Activated T-helper 17 cell treated with anti-CD3 and anti-CD28 coated beads, Interleukin-2, amount 50 U/mL, for 72 hours (primary cell): Measurements from ENCODE around the gene SLC4A8. TPM values are rescaled to one million over a fixed set of nuclear protein-coding genes. Genes with fewer than 3 reads are reported as not detected.
"Not testable (repeated sequence)": the region's sequence is repeated elsewhere in the genome, so short reads cannot be mapped to it uniquely, and the experiment has no call there.

ENCODE experiments used
- ATAC-seq: fragments of 150-1000 bp; cut with Tn5 transposase; replicated peaks from 2 replicates; pipeline ENCODE4 v1.10.0; 2021; ENCODE audit warnings: mild to moderate bottlenecking, moderate library complexity
- H3K27ac Mint-ChIP-seq: one replicate; pipeline ENCODE4 v1.8.0; 2022; ENCODE audit warnings: mixed read lengths
- H3K27me3 Mint-ChIP-seq: one replicate; pipeline ENCODE4 v1.8.0; 2022; ENCODE audit warnings: mixed read lengths
- H3K36me3 Mint-ChIP-seq: one replicate; pipeline ENCODE4 v1.8.0; 2022; ENCODE audit warnings: low read depth, mild to moderate bottlenecking, mixed read lengths
- H3K4me1 Mint-ChIP-seq: one replicate; pipeline ENCODE4 v1.8.0; 2022; ENCODE audit warnings: mixed read lengths
- H3K4me3 Mint-ChIP-seq: one replicate; pipeline ENCODE4 v1.8.0; 2022; ENCODE audit warnings: mild to moderate bottlenecking, mixed read lengths
- H3K9me3 Mint-ChIP-seq: one replicate; pipeline ENCODE4 v1.8.0; 2022; ENCODE audit warnings: mixed read lengths
- total RNA-seq, 2 donors: library from RNA; stranded (reverse); gene quantifications; one replicate each; pipeline ENCODE4 v1.2.3, GENCODE V29; 2022

SLC4A8 gene
- total RNA-seq, 2 donors from 2014 or later = 2.2 to 8.0 TPM

DNA sequence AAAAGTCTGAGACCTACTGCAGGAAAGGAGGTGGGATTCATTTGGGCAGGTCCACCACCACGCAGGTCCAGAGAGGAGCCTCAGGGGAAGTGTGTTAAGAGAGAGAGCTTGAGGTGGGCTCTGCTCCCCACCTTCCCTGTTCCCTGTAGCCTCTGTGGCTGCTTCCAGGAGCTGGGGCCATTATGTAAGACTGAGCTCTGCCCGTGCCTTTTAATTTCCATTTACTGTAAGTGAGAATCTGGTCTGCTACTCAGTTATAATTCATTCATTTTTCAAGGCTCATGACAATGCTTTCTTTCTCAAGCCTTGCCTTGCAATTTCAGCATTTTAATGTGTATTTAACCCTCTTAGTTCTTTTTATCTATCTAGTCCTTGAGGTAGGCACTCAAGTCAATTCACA lies 8.3 kb downstream of the SLC4A8 start:
- Mint-ChIP-seq H3K9me3 (no peaks in the 10 kb centered on the region), H3K4me3 (no peak overlapping the region), H3K36me3 (no peaks in the 10 kb centered on the region), H3K27ac (no peak overlapping the region), H3K27me3 (no peaks in the 10 kb centered on the region), H3K4me1 (no peaks in the 10 kb centered on the region)
- ATAC-seq = no peak

DNA sequence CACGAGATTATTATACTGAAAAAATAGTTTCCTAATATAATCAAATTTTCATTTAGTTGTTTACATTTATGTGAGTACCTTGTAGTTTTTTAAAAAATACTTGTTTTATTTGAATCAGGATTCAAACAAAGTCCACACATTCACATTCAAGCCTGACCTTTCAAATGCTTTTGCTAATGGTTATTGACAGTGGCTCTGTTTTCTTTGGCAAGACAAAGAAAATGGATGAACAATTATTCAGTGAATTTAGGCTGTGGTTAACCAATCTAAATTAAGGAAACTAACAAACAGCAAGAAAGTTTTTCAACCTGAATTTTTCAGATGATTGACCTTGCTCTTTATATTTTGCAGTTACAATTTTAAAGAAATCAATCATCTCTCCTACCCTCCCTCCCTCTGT lies 9.7 kb downstream of the SLC4A8 start:
- no peaks in the 10 kb centered on the region for H3K36me3 Mint-ChIP-seq
- H3K4me3 Mint-ChIP-seq = no peak overlapping the region
- H3K4me1 Mint-ChIP-seq = peaks cover 1% of the 10 kb centered on the region
- no peaks in the 10 kb centered on the region for H3K27me3 Mint-ChIP-seq
- no peak overlapping the region for H3K27ac Mint-ChIP-seq
- no peaks in the 10 kb centered on the region for H3K9me3 Mint-ChIP-seq
- ATAC-seq = no peak

DNA sequence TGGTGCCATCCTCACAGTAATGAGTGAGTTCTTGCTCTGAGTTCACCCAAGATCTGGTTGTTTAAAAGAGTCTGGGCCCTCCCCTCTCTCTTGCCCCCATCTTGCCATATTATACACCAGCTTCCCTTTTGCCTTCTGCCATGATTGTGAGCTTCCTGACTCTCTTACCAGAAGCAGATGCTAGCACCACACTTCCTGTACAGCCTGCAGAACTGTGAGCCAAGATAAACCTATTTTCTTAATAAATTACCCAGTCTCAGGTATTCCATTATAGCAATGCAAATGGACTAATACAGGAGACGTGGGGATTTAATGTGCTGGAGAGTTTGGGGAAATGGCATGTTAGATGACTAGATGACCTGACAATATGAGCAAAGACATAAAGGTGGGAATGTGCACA lies 12.8 kb downstream of the SLC4A8 start:
- H3K9me3 Mint-ChIP-seq = no peaks in the 10 kb centered on the region
- no peaks in the 10 kb centered on the region for H3K27me3 Mint-ChIP-seq
- H3K36me3 Mint-ChIP-seq = no peaks in the 10 kb centered on the region
- peaks cover 14% of the 10 kb centered on the region for H3K4me1 Mint-ChIP-seq
- H3K4me3 Mint-ChIP-seq = no peak overlapping the region
- no peak for ATAC-seq
- H3K27ac Mint-ChIP-seq = no peak overlapping the region

DNA sequence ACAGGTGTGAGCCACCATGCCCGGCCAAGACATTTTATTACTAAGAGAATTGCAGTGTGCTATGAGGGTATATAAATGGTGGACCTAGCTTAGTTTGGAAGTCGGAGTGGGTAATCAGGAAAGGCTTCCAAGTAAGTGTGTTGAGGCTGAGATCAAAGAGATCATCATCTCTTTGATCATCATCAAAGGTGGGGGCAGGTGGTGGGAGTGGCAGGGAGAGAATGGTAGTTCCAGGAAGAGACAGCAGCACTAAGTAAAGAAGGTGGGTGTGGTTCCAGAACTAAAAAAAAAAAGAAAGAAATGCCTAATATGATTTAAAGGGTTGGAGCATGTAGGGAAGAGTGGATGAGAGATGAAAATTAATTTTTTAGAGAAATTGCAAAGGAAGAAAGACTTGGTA lies 14.7 kb downstream of the SLC4A8 start:
- Mint-ChIP-seq H3K4me3 (no peak overlapping the region), H3K27ac (no peak overlapping the region), H3K4me1 (peaks cover 14% of the 10 kb centered on the region), H3K9me3 (no peaks in the 10 kb centered on the region), H3K36me3 (no peaks in the 10 kb centered on the region), H3K27me3 (no peaks in the 10 kb centered on the region)
- no peak for ATAC-seq

DNA sequence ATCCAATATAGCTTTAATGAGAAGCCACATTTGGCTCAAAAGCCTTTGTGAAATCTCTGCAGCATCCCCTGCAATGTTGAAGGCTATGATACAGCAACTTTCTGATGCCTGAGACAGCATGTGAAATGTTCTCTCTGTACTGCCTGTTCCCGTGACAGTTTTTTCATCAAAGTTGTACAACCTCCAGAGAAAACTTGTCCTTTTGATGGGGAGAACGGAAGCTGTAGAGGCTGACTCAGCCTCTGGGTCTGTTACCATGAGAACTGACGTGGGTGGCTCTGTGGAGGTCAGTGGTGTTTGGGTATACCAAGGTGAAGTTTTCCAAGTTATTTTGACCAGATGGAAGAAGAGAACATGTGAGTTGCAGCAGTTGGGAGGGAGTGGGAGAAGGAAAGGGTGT lies 17.0 kb downstream of the SLC4A8 start:
- Mint-ChIP-seq H3K27ac (peak overlapping the region; percentile 24), H3K4me1 (peaks cover 14% of the 10 kb centered on the region), H3K36me3 (no peaks in the 10 kb centered on the region), H3K4me3 (no peak overlapping the region), H3K27me3 (no peaks in the 10 kb centered on the region), H3K9me3 (no peaks in the 10 kb centered on the region)
- peak; percentile 72 for ATAC-seq

DNA sequence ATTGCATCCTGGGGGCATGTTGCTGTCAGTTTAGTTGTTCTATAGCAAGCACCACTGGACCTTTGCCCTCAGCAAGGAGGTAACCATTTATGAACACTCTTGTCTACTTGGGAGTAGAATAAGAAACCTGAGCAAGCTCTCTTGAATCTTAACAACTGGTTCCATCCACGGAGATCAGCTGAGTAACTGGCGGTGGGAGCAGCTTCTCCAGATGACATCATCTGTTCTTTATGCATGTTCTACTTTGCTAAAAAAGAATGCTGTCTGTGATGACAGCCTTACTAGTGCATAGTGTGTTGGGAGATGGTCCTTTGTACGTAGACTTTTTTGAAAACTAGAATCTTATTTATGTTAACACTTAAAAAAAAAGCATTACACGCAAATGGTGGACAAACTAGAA lies 17.7 kb downstream of the SLC4A8 start:
- H3K27ac Mint-ChIP-seq = no peak overlapping the region
- no peaks in the 10 kb centered on the region for H3K36me3 Mint-ChIP-seq
- H3K4me3 Mint-ChIP-seq = no peak overlapping the region

DNA sequence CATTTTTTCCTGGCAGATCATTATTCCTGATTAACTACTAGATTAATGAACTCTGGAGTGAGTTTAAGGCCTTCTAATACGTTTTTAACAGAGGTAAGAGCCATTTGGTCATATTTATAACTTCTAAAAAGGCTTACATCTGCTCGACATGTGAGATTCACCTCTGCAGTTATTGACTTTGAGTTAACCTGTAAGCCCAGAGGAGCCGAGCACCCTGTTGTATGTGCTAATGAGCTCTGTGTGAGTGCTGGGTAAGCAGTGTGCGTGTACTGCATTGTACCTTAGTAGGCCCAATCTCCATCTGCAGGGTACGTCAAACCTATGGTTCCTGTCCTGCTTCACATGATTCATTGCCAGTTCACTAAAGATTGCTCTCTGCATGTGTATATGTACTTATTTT lies 18.9 kb downstream of the SLC4A8 start:
- Mint-ChIP-seq H3K4me3 (no peak overlapping the region), H3K9me3 (no peaks in the 10 kb centered on the region), H3K4me1 (peaks cover 19% of the 10 kb centered on the region), H3K27ac (no peak overlapping the region), H3K36me3 (no peaks in the 10 kb centered on the region), H3K27me3 (peaks cover 4% of the 10 kb centered on the region)
- no peak for ATAC-seq

More for the DNA sequence above, 17.7 kb downstream of the SLC4A8 start:
- ATAC-seq = no peak
- Mint-ChIP-seq H3K27me3 (no peaks in the 10 kb centered on the region), H3K9me3 (no peaks in the 10 kb centered on the region), H3K4me1 (peaks cover 14% of the 10 kb centered on the region)

DNA sequence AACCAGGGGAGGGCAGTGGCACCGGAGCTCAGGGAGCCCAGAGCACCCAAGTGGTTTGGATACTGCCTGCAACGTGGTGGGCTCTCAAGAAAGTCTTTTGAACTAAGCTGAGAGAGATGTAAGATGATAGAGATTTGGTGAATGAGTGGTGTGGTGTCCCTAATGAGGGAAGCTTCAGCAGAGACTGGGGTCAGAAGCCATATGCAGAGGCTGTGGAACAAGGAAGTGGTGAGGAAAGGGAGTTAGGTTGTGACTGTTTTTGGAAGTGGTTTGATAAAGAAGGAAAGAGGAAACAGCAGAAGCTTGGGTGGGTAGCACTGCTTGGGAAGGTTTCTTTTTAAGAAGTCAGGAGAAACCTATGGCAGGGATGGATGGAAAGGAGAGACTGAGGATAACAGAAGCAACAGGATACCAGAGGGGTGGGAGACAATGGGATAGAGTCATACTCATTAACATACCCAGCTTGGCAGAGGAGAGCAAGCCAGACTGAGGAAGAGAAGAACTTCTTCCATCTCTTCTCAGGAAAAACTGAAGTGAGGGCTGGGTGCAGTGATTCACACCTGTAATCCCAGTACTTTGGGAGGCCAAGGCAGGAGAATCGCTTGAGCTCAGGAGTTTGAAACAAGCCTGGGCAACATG lies 24.1 kb downstream of the SLC4A8 start:
- Mint-ChIP-seq H3K4me1 (peaks cover 8% of the 10 kb centered on the region), H3K9me3 (no peaks in the 10 kb centered on the region), H3K27me3 (peaks cover 7% of the 10 kb centered on the region), H3K4me3 (no peak overlapping the region), H3K36me3 (no peaks in the 10 kb centered on the region), H3K27ac (peak overlapping the region; percentile 9)
- no peak for ATAC-seq

DNA sequence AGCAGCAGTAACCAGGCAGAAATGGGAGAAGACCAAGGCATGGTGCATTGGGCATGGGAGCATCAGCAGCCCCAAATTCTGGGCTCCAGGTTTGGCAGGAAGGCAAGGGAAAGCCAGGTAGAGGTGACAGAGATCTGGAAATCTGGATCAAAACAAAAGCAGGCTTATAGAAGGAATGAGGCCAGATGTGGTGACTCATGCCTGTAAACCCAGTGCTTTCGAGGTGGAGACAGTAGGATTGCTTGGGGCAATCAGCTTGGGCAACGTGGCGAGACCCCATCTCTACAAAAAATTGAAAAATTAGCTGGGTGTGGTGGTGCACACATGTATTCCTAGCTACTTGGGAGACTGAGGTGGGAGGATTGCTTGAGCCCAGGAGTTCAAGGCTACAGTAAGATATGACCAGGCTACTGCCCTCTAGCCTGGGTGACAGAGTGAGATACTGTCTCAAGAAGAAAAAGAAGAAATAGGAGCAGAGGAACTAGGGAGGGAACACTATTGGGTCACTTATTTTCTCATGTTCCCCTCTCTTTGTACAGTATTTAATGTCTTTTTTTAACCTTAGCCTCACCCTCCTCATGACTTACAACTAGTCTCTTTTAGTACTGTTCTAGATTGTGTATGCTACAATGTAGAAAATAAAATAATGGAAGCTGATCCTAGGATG lies 25.1 kb downstream of the SLC4A8 start:
- H3K4me3 Mint-ChIP-seq = no peak overlapping the region
- peaks cover 7% of the 10 kb centered on the region for H3K27me3 Mint-ChIP-seq
- peaks cover 8% of the 10 kb centered on the region for H3K4me1 Mint-ChIP-seq
- no peaks in the 10 kb centered on the region for H3K9me3 Mint-ChIP-seq
- ATAC-seq = no peak
- H3K36me3 Mint-ChIP-seq = no peaks in the 10 kb centered on the region
- H3K27ac Mint-ChIP-seq = no peak overlapping the region

DNA sequence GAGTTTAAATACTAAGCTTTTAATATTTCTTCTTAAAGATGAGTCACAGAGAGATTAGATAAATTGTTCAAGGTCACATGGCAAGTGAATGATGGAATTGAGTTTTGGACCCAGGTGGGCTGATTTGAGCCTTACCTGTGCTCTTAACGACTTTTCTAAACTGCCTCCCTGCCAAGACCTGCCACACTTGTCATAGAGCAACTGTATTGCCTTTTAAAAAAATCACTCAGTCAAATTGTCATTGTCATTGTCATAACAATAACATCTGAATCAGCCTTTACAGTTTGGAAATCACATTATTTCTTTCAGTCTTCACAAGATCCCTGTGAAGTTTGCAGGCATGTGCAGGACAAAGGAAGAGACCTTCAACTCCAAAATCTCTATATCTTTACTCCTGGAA lies 25.7 kb downstream of the SLC4A8 start:
- H3K27me3 Mint-ChIP-seq = peaks cover 7% of the 10 kb centered on the region
- no peak overlapping the region for H3K27ac Mint-ChIP-seq
- no peaks in the 10 kb centered on the region for H3K9me3 Mint-ChIP-seq
- H3K4me3 Mint-ChIP-seq = no peak overlapping the region
- no peaks in the 10 kb centered on the region for H3K36me3 Mint-ChIP-seq
- ATAC-seq = no peak
- peaks cover 8% of the 10 kb centered on the region for H3K4me1 Mint-ChIP-seq

DNA sequence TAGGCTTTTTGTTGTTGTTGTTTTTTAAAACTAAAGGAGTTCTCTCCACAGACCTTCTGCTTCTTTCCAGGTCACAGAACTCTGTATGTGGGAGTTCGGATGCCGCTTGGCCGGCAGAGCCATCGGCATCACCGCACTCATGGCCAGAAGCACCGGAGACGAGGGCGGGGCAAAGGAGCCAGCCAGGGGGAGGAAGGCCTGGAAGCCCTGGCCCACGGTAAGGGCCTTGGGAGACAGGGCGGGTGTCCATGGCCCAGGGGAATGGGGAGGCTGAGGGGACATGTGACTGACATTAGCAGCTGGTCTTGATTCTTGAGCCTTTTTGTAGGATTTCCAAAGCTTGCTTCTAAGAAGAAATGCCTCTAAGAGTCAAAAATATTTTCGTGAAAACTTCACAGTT lies 26.2 kb downstream of the SLC4A8 start:
- Mint-ChIP-seq H3K9me3 (no peaks in the 10 kb centered on the region), H3K36me3 (no peaks in the 10 kb centered on the region), H3K4me3 (no peak overlapping the region), H3K27ac (no peak overlapping the region), H3K4me1 (peaks cover 8% of the 10 kb centered on the region), H3K27me3 (peaks cover 7% of the 10 kb centered on the region)
- ATAC-seq = no peak

DNA sequence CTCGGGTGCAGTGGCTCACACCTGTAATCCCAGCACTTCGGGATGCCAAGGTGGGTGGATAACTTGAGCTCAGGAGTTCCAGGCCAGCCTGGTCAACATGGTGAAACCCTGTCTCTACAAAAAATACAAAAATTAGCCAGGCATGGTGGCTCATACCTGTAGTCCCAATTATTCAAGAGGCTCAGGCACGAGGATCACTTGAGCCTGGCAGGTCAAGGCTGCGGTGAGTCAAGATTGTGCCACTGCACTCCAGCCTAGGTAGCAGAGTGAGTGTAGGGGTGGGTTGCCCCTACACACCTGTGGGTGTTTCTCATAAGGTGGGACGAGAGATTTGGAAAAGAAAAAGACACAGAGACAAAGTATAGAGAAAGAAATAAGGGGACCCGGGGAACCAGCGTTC lies 29.4 kb downstream of the SLC4A8 start:
- H3K4me3 Mint-ChIP-seq, H3K9me3 Mint-ChIP-seq, H3K4me1 Mint-ChIP-seq, H3K36me3 Mint-ChIP-seq, H3K27me3 Mint-ChIP-seq, H3K27ac Mint-ChIP-seq, ATAC-seq: not testable (repeated sequence)

DNA sequence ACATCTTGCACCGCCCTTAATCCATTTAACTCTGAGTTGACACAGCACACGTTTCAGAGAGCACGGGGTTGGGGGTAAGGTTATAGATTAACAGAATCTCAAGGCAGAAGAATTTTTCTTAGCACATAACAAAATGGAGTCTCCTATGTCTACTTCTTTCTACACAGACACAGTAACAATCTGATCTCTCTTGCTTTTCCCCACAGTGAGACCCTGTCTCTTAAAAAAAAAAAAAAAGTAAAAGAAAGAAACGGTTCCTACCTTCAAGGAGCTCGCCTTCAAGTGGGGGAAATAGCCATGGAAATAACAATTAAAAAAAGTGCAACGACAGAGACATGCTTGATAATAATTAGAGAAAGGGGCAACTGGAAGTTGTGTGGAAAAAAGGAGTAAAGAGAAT lies 30.4 kb downstream of the SLC4A8 start:
- H3K27ac Mint-ChIP-seq, ATAC-seq, H3K36me3 Mint-ChIP-seq, H3K9me3 Mint-ChIP-seq, H3K4me3 Mint-ChIP-seq, H3K4me1 Mint-ChIP-seq, H3K27me3 Mint-ChIP-seq: not testable (repeated sequence)

DNA sequence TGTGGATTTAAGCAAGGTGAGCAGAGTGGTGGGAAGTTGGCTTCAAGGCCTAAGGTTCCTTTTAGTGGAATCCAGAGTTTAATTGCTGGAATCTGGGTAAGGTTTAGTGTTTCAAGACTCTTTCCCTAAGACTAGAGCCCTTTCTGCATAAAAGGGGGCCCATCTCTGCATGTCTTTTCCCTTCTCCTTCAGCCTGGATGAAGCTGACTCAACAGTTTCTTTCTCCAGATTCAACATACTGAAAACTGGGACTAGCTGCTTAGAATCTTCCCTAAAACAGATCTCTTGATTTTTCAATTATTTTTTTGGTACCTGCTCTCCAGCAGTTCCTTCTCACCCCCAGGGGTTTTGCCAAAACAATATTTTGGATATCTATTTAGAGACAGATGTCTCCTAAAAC lies 34.0 kb downstream of the SLC4A8 start:
- Mint-ChIP-seq H3K4me1 (no peaks in the 10 kb centered on the region), H3K4me3 (no peak overlapping the region), H3K27ac (no peak overlapping the region), H3K9me3 (no peaks in the 10 kb centered on the region), H3K36me3 (no peaks in the 10 kb centered on the region), H3K27me3 (no peaks in the 10 kb centered on the region)
- no peak for ATAC-seq

DNA sequence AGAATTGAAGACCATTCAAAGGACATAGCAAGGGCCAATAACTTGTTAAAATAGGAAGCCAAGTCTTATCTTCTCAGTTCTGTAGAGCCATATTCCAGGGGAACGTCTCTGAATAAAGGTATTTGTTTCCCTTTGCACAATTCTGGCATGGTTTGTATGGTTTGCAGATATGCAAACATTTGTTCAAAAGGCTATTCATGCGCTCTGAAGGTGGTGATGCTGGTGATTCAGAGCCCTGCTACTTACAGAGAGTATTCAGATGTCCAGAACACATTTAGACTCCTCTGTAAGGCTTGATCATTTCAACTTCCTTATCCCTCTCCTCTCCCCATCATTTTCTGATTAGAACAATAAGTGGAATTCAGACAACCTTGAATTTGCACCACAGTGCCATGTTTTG lies 35.9 kb downstream of the SLC4A8 start:
- no peak overlapping the region for H3K4me3 Mint-ChIP-seq
- H3K36me3 Mint-ChIP-seq = no peaks in the 10 kb centered on the region
- no peaks in the 10 kb centered on the region for H3K4me1 Mint-ChIP-seq
- no peaks in the 10 kb centered on the region for H3K27me3 Mint-ChIP-seq
- H3K27ac Mint-ChIP-seq = no peak overlapping the region
- no peaks in the 10 kb centered on the region for H3K9me3 Mint-ChIP-seq
- no peak for ATAC-seq

DNA sequence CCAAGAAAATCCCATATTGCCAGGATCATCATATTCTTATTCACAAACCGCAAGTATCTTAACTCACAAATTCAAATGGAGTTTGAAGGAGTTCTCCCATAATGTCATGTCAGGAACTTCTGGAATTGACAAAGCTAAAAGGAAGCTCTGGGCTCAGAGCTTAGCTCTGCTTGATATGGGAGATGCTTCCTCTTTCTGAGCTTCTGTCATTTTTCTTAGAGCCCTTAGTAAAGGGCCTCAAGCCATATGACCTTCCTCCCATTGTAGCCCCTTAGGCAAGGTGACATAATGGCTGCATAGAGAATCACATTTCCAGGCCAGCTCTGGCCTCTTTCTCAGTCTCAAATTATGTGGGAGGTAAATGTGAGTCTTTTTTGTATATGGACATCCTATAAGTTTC lies 40.9 kb downstream of the SLC4A8 start:
- H3K27me3 Mint-ChIP-seq = no peaks in the 10 kb centered on the region
- no peak for ATAC-seq
- no peak overlapping the region for H3K4me3 Mint-ChIP-seq
- H3K9me3 Mint-ChIP-seq = no peaks in the 10 kb centered on the region
- no peak overlapping the region for H3K27ac Mint-ChIP-seq
- H3K36me3 Mint-ChIP-seq = no peaks in the 10 kb centered on the region
- H3K4me1 Mint-ChIP-seq = no peaks in the 10 kb centered on the region
